Prostate gland (tissue), 2 donors: ENCODE results near the gene FNDC7.

ENCODE experiments used
- POLR2A ChIP-seq: fragments of 450-650 bp; IDR thresholded peaks from one replicate; pipeline ENCODE4 v1.6.1; 2016; ENCODE audit warnings: antibody characterized with exemption, mild to moderate bottlenecking
- TF ChIP-seq, protein P1 (sequence below), 4 experiments: fragments of 200-600 bp in 2 of 4; fragments of 450-650 bp in 2 of 4; sonication (generic) in 2 of 4; IDR thresholded peaks; 1 replicate in 3 of 4; 2 replicates in 1 of 4; pipeline ENCODE4 v1.5.1; 2016 to 2019; ENCODE audit warnings: antibody characterized with exemption in 4 of 4, mild to moderate bottlenecking in 2 of 4, moderate library complexity in 2 of 4

- TF ChIP-seq, protein P1, sequence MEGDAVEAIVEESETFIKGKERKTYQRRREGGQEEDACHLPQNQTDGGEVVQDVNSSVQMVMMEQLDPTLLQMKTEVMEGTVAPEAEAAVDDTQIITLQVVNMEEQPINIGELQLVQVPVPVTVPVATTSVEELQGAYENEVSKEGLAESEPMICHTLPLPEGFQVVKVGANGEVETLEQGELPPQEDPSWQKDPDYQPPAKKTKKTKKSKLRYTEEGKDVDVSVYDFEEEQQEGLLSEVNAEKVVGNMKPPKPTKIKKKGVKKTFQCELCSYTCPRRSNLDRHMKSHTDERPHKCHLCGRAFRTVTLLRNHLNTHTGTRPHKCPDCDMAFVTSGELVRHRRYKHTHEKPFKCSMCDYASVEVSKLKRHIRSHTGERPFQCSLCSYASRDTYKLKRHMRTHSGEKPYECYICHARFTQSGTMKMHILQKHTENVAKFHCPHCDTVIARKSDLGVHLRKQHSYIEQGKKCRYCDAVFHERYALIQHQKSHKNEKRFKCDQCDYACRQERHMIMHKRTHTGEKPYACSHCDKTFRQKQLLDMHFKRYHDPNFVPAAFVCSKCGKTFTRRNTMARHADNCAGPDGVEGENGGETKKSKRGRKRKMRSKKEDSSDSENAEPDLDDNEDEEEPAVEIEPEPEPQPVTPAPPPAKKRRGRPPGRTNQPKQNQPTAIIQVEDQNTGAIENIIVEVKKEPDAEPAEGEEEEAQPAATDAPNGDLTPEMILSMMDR (IDR thresholded peaks at IDR 0.05), result no peak
- TF ChIP-seq POLR2A, result no peak
These were observed 55.0 kb downstream of the FNDC7 start for GRCh38 chr1:108767708-108768107.
